Measurements from ENCODE around the gene ALPK1. TPM values are rescaled to one million over a fixed set of nuclear protein-coding genes. Genes with fewer than 3 reads are reported as not detected.

Gene ALPK1
- total RNA-seq, 1 experiment from 2014 or later, result 21.3 TPM

- TF ChIP-seq EZH2phosphoT487 (IDR thresholded peaks at IDR 0.05; ENCODE audit: borderline replicate concordance) (no peak), EZH2 (IDR thresholded peaks at IDR 0.05) (no peak), CBX3 (IDR thresholded peaks at IDR 0.05; ENCODE audit: low read depth) (no peak)
Measured at GRCh38 chr4:112423591-112423990, 126.4 kb downstream of the ALPK1 start (continued).

DNA sequence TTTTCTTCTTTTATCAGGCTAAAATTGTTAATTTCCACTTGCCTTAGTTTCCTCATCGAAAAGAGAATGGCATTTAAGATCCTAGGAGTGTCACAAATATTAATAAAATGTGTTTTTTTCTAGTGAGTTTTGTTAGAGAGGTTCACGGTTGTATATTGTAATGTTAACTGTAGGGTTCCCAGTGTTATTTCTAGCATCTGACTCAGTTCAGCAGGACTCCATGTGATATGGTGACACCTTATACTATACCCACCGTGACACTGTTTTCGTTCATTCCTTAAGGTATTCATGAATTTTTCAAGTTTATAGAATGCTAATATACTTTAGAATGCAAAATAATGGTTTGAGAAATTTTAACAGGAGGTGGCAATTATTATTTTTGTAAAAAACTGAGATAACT, 128.7 kb downstream of the ALPK1 start:
- CTCF ChIA-PET, result no interaction called here
- no TSS peak for BruUV-seq (replicated peaks)

More for the DNA sequence above, 128.7 kb downstream of the ALPK1 start:
- POLR2A ChIA-PET, result no interaction called here
- H3K9me2 ChIP-seq (ENCODE audit: insufficient read depth), result no peaks in the 10 kb centered on the region
- no peaks in the 10 kb centered on the region for H3K36me3 ChIP-seq (ENCODE audit: control insufficient read depth in 1 of 2, insufficient read depth in 2 of 2, low read length in 2 of 2)
- intact Hi-C loops (cut with micrococcal nuclease), result no loop called here
- RAD21 ChIA-PET (ENCODE audit: low non-redundant PET in 1 of 2, low total read pairs in 2 of 2, uncharacterized antibody in 2 of 2, unreplicated experiment in 2 of 2), result no interaction called here
- H3K27me3 ChIP-seq (ENCODE audit: insufficient read depth, low read length), result no peaks in the 10 kb centered on the region
- ATAC-seq (no peak), DNase-seq (ENCODE audit: low read depth, low spot score) (no peak)
- no peaks in the 10 kb centered on the region for H3K79me2 ChIP-seq (ENCODE audit: insufficient read depth, low read length)
- TF ChIP-seq FOSL1 (IDR thresholded peaks at IDR 0.05; ENCODE audit: low read depth) (no peak), EZH2phosphoT487 (IDR thresholded peaks at IDR 0.05; ENCODE audit: borderline replicate concordance) (no peak), POLR2AphosphoS5 (IDR thresholded peaks at IDR 0.05; ENCODE audit: low read depth, low read length) (no peak), SP1 (IDR thresholded peaks at IDR 0.05; ENCODE audit: low read depth) (no peak), CBX3 (IDR thresholded peaks at IDR 0.05; ENCODE audit: low read depth) (no peak), EGR1 (IDR thresholded peaks at IDR 0.05; ENCODE audit: low read depth) (no peak), ZBTB33 (IDR thresholded peaks at IDR 0.05; ENCODE audit: extremely low read depth, insufficient replicate concordance, low read length) (no peak), REST (IDR thresholded peaks at IDR 0.05; ENCODE audit: low read depth) (no peak), ZFX (IDR thresholded peaks at IDR 0.05) (no peak), SRF (IDR thresholded peaks at IDR 0.05; ENCODE audit: low read depth) (no peak), CTCF (IDR thresholded peaks at IDR 0.05 in 2 of 3, conservative IDR thresholded peaks at IDR 0.05 in 1 of 3; ENCODE audit: borderline replicate concordance in 1 of 3, insufficient read depth in 1 of 3, low read depth in 2 of 3, low read length in 2 of 3) (no peak)
- TF ChIP-seq, protein P1, sequence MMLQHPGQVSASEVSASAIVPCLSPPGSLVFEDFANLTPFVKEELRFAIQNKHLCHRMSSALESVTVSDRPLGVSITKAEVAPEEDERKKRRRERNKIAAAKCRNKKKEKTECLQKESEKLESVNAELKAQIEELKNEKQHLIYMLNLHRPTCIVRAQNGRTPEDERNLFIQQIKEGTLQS (IDR thresholded peaks at IDR 0.05), result no peak
- TF ChIP-seq, protein P2, sequence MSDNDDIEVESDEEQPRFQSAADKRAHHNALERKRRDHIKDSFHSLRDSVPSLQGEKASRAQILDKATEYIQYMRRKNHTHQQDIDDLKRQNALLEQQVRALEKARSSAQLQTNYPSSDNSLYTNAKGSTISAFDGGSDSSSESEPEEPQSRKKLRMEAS (IDR thresholded peaks at IDR 0.05), result no peak
- no peaks in the 10 kb centered on the region for H3K9me3 ChIP-seq (ENCODE audit: control insufficient read depth in 1 of 2, insufficient read depth in 1 of 2, low read depth in 1 of 2, low read length in 2 of 2)
- H3K4me3 ChIP-seq (replicated peaks in 1 of 2; ENCODE audit: low read depth in 1 of 2, low read length in 2 of 2), result no peak overlapping the region
- H3K27ac ChIP-seq (ENCODE audit: low read depth, low read length), result no peak overlapping the region
- no peak overlapping the region for H3K9ac ChIP-seq (ENCODE audit: low read length)
- H2AFZ ChIP-seq (ENCODE audit: low read depth, low read length, poor library complexity, severe bottlenecking), result no peak overlapping the region
- H3K4me2 ChIP-seq (ENCODE audit: low read length), result no peak overlapping the region
- no peaks in the 10 kb centered on the region for H4K20me1 ChIP-seq (ENCODE audit: insufficient read depth)
- H3K4me1 ChIP-seq (ENCODE audit: control insufficient read depth in 1 of 2, insufficient read depth in 2 of 2, low read length in 2 of 2), result no peaks in the 10 kb centered on the region
